NCI-H187 treated with DMSO at 0.1 percent for 48 hours (cell line): ENCODE measurements around the gene DDX41.
"Not testable (repeated sequence)": the region's sequence is repeated elsewhere in the genome, so short reads cannot be mapped to it uniquely, and the experiment has no call there.

Experiments used
- DNase-seq: peaks from one replicate; lab custom pipeline; 2025; lab: John Stamatoyannopoulos, UW

DDX41 gene

DNA sequence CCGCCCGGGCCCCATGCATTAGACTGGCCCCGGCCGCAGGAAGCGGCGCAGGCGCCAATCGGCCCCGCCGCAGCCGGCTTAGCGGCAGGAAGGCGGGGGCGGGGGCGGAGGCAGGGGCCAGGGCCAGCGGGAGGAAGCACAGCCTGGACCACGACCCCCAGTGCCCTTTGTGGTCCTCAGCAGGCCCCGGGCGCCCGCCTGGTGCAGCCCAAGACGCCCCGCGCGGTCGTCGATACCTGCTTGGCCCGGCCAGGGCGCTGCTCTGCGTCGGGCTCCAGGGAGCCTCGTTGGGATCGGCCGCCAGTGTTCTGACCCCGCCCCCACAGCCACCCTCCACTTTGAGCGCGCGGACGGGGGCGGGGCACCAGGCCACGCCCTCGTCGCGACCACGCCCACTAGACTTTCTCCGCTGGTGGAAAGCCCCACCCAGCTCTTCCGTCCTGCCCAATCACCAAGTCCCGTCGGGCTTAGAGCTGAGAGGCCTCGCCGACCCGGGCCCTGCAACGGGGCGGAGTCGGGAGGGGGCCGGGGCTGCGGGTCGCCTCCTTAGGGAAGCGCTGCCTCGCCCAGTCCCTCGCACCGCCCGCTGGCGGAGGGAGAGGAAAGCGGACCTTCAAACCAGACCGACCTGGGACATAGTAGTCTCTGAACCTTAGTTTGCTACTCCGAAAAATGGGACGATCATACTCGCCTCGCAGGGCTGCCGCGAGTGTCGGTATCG is 19.3 kb downstream of the DDX41 start, which contains the start of gene PDLIM7:
PDLIM7 (minus strand) TSS at position 313 of the 721 bp plus-strand sequence. CDS start 1,092 bp downstream, outside the sequence.
- peak; percentile 73 for DNase-seq

DNA sequence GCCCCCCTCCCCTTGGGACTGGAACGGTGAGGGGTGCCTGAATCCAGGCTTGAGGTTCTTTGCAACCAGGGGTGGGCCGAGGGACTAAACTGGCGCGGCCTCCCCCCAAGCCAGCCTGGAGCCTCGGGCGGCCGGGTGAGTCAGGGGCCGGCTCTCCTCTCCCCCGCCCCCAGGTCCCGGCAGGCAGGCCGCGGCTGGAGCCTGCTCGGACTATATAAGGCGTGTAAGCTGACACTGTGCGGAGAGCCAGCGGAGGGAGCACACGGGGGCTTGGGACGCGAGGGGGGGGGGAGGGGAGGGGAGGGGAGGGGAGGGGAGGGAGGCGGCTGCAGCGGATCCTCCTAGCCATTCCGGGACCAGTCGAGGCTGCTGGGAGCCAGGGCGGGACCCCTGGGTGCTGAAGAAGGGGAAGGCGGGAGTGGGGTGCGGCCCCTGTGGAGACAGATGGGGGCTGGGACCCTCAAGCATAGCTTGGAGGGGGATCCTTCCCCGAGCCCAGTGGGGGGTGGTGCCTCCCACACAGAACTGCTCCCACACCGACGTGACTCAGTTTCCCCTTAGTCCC is 20.0 kb downstream of the DDX41 start:
- DNase-seq, result no peak

DNA sequence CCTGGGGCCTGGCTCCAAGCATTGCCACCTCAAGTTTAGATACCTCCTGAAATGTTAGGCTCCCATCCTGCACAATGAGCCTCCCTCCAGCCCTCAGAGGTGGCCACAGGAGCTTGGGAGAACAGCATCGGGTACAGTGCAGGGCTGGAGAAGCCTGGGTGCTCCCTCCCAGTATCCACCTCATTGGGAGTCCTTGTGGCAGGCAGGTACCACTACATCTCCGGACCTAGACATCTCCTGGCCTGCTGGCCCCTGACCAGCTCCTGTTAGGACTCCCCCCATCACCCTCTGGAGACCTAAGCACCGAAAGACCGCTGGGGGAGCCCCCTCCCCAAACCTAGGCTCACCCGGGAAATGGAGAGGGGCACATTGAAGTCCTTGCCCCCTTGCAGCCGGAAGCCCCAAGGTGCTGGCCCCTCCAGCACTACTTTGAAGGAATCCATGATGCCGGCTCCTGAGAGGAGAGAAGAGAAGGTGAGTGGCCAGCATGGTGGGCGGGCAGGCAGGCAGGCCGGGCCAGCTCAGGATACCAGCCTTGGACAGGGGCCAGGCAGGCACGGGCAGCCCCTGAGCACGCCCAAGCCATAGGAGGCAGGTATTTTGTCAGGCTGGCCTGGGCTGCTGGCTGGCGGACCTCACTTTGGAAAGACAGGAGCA is 20.6 kb downstream of the DDX41 start:
- DNase-seq, result no peak

DNA sequence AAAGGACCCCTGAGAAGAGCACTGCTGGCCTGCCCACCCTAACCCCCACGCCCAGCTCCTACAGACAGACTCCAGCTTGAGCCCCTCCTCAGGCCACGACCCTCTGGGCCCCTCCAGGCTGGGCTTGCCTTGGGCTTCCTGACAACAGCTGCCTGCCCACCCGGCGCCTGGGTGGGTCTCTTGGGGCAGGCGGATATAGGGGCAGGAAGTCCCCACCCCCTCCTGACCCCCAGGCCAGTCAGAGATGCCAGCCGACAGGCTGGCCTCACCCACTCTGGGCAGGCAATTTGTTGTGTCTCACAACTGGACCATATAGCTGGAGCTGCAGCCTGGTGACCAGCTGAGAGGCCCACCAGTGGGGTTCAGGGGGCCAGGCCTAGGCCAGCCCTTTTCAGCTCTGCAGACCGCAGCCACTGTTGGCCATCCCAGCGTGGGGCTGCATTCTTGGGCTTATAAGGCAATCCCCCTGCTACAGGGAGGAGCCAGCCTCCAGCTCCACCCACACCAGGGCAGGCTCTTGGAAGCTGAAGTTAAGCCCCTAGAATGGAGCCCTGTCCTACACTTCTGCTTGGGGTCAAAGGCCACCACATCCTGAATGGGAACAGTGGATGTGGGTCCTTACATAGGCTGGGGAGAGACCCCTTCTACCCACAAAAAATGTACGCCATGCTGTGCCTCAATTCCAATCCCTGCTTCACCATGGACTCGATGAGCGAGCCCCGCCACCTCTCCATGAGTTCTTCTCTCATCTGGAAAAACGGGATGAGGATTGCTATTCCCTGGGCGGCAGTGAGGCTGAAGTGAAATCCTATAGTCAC is 21.3 kb downstream of the DDX41 start:
- no peak for DNase-seq

DNA sequence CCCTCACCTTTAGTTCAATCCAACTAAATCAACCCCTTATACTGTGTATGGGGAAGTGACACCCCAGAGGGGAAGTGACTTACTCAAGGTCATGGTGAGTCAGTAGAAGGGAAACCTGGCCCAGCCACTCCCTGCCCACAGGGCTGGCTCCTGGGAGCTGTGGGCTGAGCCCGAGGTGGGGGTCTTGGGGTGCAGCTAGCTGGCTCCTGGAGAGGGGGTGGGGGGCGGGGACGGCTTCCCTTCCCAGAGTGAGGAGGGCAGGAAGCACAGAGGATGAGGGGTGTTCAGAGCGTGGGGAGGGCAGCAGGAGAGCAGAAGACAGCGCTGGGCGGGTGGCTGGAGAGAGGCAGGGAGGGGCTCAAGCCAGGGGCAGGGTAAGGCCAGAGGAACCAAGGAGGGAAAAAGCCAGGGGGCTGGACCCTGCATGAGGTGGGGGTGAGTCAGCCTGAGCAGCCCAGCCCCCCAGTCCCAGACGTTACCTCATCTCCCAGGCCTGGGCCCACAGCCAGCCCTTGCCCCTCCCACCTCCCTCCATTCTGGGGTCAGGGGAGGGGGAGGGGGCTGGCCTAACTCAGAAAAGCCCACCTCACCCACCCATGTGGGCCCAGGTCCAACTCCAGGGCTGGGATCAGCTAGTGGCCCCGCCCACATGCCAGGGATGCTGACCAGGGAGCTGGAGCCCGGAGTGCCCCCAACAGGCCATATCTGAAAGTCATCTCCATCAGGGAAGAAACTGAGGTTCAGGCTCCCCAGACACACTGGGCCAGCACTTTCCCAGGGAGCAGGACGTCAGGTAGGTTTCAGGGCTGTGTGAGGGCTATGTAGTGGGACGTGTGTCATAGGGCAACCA is 22.2 kb downstream of the DDX41 start:
- DNase-seq, result no peak

DNA sequence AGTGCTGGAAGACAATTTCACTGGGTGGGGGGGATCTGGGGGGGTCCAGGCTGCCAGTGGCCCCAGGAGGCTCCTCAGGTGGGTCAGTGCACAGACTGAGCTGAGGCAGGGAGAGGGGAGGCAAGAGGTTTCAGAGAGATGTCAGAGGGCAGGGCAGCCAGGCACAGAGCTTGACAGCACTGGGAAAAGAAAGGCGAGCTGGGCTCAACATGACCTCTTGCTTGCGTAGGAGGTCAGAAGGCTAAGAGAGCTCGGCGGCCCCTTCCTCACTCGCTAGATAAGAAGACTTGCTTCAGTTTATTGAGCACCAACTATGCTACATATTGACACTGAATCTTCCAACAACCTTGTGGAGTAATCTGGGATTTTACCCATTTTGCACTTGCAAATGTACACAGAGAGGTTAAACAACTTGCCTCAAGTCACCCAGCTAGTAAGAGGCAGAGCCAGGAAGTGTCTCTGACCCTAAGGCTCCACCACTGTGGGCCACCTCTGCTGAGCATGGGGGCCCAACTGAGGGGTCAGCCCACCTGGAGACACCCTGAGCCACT is 22.9 kb downstream of the DDX41 start:
- DNase-seq, result no peak

DNA sequence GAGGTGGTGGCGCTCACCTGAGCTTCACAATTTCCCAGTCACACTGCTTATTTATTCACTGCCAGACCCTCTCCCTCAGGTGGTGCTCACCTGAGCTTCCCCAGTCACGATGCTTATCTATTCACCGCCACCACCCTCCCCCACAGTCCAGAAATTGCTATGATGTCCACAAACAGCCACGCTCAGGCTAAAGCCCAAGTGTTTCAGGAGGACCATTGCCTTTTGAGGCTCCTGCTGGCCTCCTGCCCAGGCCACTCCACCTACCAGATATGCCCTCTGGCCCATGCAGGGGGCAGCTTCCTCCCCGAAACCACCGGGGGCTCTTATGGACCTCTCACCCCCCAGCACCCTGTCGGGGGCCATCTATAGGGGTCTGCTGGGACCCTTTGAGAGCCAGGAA is 23.9 kb downstream of the DDX41 start:
- DNase-seq, result no peak

DNA sequence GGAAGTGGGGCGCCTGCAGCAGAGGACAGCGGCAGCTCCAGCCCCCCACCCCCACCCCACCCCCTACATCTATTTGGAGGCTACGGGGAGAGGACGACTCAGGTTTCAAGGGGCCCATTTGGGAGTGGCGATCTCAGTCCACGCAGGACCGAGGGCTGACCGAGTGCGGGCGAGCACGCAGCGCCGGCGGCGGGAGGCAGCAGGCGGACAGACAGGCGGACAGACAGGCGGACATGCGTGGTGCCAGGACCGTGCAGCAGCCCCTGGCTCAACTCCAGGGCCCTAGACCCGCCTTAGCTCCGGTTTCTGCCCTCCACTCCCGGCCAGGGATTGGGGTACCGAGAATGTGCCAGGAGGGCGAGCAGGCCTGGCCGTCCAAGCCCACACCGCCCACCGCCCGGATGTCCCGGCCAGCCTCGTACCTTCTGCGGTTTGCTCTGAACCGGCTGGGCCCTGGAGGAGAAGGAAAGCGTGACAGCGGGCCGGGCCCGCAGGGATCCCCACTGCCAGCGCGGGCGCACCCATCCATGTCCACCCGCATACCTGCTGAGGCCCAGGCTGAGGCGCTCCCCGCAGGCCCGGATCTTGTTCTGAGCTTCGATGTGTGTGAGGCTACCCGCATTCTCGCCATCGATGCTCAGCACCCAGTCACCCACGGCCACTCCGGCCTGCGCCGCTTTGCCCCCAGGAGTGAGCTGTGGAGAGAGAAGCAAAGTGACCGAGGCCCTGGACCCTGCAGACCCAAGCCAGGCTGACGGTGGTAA is 24.6 kb downstream of the DDX41 start:
- no peak for DNase-seq

DNA sequence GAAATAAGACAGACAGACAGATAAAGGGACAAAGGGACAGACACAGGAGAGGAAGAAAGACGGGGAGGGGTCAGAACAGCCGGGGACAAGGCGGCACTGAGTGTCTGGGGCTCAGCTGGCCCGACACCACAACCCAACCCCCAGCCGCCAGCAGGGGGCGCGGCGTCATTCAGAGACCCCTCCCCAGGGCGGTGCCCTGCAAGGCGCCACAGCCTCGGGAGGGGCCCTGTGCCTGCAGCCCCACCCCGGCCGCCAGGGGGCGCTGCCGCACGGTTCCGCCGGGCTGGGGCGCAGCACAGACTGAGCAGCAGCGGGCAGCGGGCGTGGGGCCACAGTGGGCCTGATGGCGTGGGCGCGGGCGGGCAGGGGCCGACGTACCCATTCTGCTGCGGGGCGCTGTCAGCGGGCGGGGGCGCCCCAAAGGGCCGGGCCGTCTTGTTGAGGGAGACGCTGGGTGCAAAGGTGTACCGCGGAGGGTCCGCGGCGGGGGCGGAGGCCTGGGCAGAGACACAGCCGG is 25.3 kb downstream of the DDX41 start:
- no peak for DNase-seq

DNA sequence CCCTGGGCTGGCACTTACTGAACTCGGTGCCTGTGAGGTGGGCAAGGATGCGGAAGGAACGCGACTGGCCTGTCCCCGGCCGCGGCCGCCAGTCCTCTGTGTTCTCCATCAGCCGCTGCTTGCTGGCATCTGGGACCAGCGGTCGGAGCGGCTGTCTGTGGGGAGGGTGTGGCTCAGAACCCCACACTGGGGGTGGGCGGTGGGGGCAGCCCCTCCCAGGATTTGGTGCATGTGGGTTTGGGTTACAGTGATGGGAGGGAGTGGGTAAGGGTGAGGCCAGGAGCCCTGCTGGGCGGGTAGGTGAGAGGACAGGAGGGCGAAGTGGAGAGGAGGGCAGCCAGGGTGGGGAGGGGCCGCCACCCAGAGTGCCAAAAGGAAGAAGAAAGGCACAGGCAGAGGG is 25.8 kb downstream of the DDX41 start:
- DNase-seq, result no peak

DNA sequence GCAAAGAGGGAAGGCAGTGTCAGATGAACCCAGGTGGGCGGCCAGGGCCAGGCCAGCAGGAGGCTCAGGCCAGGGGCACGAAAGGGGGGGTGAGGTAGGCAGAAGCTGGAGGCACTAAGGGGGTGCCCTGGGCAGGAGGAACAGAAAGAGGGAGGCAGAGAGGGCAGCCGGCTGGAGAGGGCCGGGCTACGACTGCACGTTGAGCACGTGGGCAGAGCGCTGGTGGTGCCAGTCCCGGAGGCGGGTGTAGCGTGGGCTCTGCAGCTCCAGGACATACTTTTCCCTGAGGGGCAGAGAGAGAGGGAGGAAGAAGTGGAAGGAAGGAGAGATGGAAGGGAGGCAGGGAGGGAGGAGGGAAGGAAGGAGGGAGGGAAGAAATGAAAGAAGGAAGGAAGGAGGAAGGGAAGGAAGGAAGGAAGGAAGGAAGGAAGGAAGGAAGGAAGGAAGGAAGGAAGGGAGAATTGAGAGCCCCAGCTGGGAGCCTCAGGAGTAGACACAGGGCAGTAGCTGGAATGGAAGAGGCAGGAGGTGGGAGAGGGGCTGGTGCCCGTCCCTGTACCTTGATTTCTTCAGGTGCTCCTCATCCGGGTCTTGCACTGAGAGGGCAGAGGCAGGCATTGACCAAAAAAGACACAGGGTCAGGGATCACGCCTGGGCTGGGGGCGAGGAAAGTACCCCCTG is 26.3 kb downstream of the DDX41 start:
- DNase-seq, result no peak

DNA sequence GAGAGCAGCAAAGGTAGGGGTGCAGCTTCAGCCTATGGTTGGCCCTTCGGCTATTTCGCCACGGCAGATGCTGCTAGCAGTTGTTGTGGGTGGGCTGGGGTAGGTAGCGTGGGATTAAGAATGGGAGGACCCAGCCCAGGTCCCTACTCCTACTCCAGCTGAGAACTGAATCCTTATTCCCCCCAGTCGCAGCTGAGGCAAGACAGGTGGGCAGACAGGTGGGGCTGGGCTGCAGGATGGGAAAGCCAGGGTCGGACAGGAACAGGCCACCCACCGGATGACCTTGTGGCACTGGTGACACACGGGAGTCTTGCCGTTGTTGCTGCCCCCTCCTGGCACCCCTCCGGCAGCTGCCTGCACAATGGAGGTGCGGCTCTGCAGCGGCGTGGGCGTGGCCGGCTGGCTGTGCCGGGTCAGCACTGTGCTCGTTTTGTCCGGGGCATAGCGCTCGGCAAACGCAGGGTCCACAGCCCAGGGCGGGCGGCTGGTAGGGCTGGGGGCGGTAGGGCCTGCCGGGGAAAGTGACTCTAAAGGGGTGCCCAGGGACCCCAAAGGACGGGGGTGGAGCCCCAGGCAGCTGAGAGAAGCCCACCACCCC is 27.5 kb downstream of the DDX41 start:
- DNase-seq, result no peak

DNA sequence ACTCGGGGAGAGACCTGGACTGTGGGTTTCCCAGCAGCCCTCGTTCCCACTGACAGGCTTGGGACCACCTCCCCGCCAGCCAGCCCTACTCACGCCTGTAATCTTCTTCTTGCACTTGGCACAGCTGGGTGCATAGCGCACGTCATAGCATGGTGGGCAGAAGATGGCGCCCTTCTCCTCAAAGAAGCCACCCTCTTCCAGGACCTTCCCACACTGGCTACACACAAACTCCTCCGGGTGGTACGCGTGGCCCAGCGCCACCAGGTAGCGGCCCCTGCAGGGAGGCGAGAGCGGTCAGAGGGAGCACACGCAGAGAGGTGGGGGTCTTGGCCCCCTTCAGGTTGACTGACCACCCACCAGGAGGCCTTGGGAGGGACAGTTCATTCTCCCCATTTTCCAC is 28.8 kb downstream of the DDX41 start:
- DNase-seq, result no peak

DNA sequence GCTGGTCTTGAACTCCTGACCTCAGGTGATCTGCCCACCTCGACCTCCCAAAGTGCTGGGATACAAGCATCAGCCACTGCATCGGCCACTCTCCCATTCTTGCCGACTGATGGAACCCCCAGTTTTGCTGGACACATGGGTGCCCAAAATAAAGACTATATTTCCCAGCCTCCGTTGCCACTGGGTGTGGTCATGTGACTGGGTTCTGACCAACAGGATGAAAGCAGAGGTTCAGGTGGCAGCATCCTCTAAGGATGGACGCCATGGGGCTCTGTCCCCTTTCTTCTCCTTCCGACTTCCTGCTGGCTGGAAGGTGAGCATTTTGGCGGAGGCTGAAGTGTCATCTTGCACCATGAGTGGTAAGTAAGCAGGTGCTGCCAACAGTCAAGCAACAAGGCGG is 29.6 kb downstream of the DDX41 start:
- no peak for DNase-seq

DNA sequence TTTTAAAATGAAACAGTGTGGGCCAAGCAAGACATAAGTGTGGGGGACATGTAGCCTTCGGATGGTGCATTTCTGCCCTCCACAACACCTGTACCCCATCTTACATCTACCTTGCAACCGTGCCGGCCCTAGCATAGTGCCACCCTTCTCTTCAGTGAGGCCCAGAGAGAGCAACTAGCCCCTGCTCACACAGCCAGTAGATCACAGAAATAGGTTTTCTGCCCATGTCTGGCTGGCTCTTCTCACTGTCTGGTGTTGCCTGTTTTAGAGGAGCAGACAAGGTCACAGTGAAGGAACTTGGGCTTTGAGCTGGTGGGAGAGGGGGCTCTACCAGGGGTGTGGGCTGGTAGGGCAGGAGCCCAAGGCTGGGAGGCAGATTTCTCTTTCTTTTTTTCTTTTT is 30.5 kb downstream of the DDX41 start:
- no peak for DNase-seq

DNA sequence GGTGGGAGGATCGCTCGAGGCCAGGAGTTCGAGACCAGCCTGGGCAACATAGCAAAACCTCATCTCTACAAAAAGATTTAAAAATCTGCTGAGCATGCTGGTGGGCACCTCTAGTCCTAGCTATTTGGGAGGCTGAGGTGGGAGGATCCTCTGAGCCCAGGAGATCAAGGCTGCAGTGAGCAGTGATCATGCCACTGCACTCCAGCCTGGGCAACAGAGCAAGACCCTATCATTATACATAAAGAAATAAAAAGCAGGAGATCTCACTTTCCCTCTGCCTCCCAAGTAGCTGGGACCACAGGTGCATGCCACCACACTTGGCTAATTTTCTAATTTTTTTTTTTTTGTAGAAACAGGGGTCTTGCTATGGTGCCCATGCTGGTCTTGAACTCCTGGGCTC is 31.0 kb downstream of the DDX41 start:
- not testable (repeated sequence) for DNase-seq

DNA sequence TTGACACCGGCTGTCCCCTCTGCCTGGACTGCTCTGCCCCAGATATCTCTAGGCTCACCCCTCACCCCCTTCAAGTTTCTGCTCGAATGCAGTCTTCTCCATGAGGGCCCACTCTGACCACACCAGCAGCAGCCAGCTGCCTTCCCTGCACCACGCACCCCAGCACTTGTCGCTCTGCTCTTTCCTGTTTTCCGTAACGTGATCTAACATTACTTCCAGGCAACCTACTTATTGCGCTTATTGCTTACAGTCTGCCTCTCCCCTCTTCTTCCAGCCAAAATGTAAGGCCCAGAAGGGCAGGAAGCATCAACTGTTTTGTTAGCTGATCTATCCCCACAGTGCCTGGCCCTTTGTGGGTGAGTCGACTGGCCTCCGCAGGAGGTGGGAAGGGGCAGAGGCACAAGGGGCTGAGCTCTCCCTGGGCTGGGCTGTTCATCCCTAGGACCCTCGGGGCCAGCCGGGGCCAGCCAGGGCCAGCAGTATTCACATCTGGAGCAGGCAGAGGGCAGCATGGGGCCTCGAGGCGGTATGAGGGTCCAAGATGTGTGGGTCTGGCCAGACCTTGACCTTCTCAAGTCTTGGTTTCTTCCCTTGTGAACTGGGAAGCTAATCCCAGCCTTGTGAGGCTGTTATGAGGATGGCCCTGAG is 31.7 kb downstream of the DDX41 start:
- DNase-seq, result no peak

DNA sequence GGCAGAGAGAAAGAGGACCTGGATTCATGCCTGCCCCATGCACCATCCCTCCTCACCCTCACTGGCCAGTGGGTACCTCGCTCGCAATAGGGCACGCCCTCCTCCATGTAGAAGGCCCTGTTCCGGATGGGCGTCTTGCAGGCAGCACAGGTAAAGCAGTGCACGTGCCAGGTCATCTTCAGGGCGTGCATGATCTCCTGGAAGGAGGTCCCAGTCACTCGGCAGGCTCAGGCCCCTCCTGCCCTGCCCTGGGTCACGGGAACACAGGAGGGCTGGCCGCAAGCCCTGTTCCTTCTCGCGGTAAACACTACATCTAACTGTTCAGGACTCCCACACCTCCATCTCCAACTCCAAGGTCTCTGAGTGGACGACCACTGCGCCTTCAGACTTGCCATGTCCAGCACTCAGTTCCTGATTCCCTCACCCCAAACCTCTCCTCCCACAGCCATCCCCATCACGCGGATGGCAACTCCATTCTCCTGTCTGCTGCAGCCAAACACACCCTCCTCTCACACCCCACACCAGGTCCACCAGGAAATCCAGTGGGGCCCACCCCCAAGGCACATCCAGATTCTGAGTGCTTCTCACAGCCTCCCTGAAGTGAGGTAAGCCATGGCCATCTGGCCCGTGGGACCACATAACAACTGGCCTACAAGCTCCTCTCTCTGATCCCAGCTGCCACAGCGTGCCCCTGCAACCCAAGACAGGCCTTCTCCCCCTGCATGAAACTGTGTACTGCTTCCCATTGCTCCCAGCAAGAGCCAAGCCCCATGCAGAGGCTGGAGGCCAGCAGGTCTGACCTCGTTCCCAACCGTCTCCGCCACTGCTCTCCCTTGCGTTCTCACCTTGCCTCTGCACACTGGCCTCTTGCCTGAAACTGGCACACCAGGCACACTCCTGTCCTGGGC is 32.5 kb downstream of the DDX41 start:
- DNase-seq, result no peak
